Transverse colon (tissue), 4 donors: ENCODE data around the gene TIMD4.

Experiments
- EP300 ChIP-seq: sonication (generic); formaldehyde crosslinking; IDR thresholded peaks from one replicate; pipeline ENCODE4 v1.6.1; 2017; ENCODE audit warnings: antibody characterized with exemption, low read depth
- POLR2A ChIP-seq: fragments of 450-650 bp; IDR thresholded peaks from one replicate; pipeline ENCODE4 v1.6.1; 2016; ENCODE audit warnings: antibody characterized with exemption, mild to moderate bottlenecking, moderate library complexity
- POLR2AphosphoS5 ChIP-seq, 3 donors: sonication (generic); formaldehyde crosslinking; IDR thresholded peaks; one replicate each; pipeline ENCODE4 v1.6.1; 2016; ENCODE audit warnings: antibody characterized with exemption in 3 of 3
- TF ChIP-seq, protein P1 (sequence below), 5 experiments: fragments of 200-600 bp in 3 of 5; fragments of 450-650 bp in 2 of 5; sonication (generic) in 3 of 5; IDR thresholded peaks; 1 replicate in 2 of 5; 2 replicates in 3 of 5; pipeline ENCODE4 v1.5.1; 2016 to 2017; ENCODE audit warnings: antibody characterized with exemption in 5 of 5, inconsistent platforms in 3 of 5, mild to moderate bottlenecking in 2 of 5, moderate library complexity in 1 of 5

- TF ChIP-seq, protein P1, sequence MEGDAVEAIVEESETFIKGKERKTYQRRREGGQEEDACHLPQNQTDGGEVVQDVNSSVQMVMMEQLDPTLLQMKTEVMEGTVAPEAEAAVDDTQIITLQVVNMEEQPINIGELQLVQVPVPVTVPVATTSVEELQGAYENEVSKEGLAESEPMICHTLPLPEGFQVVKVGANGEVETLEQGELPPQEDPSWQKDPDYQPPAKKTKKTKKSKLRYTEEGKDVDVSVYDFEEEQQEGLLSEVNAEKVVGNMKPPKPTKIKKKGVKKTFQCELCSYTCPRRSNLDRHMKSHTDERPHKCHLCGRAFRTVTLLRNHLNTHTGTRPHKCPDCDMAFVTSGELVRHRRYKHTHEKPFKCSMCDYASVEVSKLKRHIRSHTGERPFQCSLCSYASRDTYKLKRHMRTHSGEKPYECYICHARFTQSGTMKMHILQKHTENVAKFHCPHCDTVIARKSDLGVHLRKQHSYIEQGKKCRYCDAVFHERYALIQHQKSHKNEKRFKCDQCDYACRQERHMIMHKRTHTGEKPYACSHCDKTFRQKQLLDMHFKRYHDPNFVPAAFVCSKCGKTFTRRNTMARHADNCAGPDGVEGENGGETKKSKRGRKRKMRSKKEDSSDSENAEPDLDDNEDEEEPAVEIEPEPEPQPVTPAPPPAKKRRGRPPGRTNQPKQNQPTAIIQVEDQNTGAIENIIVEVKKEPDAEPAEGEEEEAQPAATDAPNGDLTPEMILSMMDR (IDR thresholded peaks at IDR 0.05) = no peak
- TF ChIP-seq POLR2A (no peak), POLR2AphosphoS5 (IDR thresholded peaks at IDR 0.05) (no peak), EP300 (no peak)
These were observed 21.0 kb upstream of the TIMD4 start for GRCh38 chr5:156984064-156984463.
